Measurements from ENCODE around the gene ZIC5. TPM values are rescaled to one million over a fixed set of nuclear protein-coding genes. Genes with fewer than 3 reads are reported as not detected.
A peak's percentile ranks its signal among the peaks of the same experiment; 100 is the strongest.

Gene ZIC5
- total RNA-seq, 1 donor from 2014 or later: not detected

GRCh38 chr13:99975626-99976025 lies 4.1 kb upstream of the ZIC5 start:
- ATAC-seq: no peak

GRCh38 chr13:99974939-99975561 lies 3.5 kb upstream of the ZIC5 start:
- ATAC-seq: no peak

- no peak for ATAC-seq
Observed at GRCh38 chr13:99974296-99974938, 2.9 kb upstream of the ZIC5 start.

GRCh38 chr13:99973808-99974185 lies 2.2 kb upstream of the ZIC5 start:
- no peak for ATAC-seq

- no peak for ATAC-seq
Observed at GRCh38 chr13:99973163-99973807, 1.7 kb upstream of the ZIC5 start.

- no peak for ATAC-seq
Observed at GRCh38 chr13:99972190-99972731, 694 bp upstream of the ZIC5 start.

GRCh38 chr13:99970651-99971575 lies 654 bp downstream of the ZIC5 start:
- ATAC-seq: peak; percentile 29

- ATAC-seq: peak; percentile 47
Observed at GRCh38 chr13:99969919-99970650, 1.5 kb downstream of the ZIC5 start.

GRCh38 chr13:99969453-99969918 lies 2.1 kb downstream of the ZIC5 start:
- ATAC-seq: no peak

- peak; percentile 83 for ATAC-seq
Observed at GRCh38 chr13:99968521-99969452, 2.8 kb downstream of the ZIC5 start.

GRCh38 chr13:99967869-99968520 lies 3.6 kb downstream of the ZIC5 start:
- no peak for ATAC-seq

GRCh38 chr13:99967498-99967868 lies 4.1 kb downstream of the ZIC5 start:
- no peak for ATAC-seq

GRCh38 chr13:99966064-99966805 lies 5.3 kb downstream of the ZIC5 start:
- no peak for ATAC-seq

GRCh38 chr13:99965329-99966000 lies 6.1 kb downstream of the ZIC5 start:
- no peak for ATAC-seq

- no peak for ATAC-seq
Observed at GRCh38 chr13:99963816-99964339, 7.7 kb downstream of the ZIC5 start.

- ATAC-seq: no peak
Observed at GRCh38 chr13:99962242-99962641, 9.3 kb downstream of the ZIC5 start.

GRCh38 chr13:99961636-99962035 lies 9.9 kb downstream of the ZIC5 start:
- ATAC-seq: no peak

GRCh38 chr13:99960663-99961311 lies 10.8 kb downstream of the ZIC5 start:
- no peak for ATAC-seq
